Keratinocyte (primary cell): ENCODE results near the gene SH3PXD2A.

Experiments used
- EZH2 ChIP-seq: IDR thresholded peaks from one replicate; pipeline ENCODE4 v1.6.1; 2012; ENCODE audit warnings: inconsistent platforms, mild to moderate bottlenecking, low read length, moderate library complexity
- TF ChIP-seq, protein P1 (sequence below), 3 experiments: IDR thresholded peaks in 1 of 3; conservative IDR thresholded peaks in 1 of 3; optimal IDR thresholded peaks in 1 of 3; 2 replicates in 2 of 3; 3 replicates in 1 of 3; pipeline versions ENCODE3 to v1.5.1; 2011; ENCODE audit warnings: low read length in 3 of 3, mild to moderate bottlenecking in 3 of 3, moderate library complexity in 2 of 3, control low read depth in 1 of 3, inconsistent platforms in 1 of 3; ENCODE audit not compliant: insufficient read depth in 2 of 3; ENCODE audit errors: extremely low read depth in 1 of 3

DNA sequence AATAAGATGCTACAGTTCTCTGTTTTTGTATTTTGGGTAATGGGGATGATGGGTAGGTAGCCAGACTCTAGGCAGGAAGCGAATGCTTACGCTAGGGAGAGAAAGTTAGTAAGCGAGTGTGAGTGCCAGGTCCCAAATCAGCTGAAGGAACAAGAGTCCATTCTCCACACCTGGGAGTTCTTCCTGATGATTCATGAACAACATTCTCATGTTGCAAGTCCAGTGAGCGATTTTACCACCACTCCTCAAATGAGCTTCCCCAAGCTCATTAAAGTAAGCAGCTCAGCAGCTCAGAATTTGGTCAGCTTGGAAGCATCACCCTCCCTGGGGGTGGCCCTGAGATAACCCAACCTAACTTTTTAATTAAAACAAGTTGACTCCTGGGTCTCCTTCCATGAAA lies 27.3 kb downstream of the SH3PXD2A start:
- no peak for TF ChIP-seq EZH2
- TF ChIP-seq, protein P1, sequence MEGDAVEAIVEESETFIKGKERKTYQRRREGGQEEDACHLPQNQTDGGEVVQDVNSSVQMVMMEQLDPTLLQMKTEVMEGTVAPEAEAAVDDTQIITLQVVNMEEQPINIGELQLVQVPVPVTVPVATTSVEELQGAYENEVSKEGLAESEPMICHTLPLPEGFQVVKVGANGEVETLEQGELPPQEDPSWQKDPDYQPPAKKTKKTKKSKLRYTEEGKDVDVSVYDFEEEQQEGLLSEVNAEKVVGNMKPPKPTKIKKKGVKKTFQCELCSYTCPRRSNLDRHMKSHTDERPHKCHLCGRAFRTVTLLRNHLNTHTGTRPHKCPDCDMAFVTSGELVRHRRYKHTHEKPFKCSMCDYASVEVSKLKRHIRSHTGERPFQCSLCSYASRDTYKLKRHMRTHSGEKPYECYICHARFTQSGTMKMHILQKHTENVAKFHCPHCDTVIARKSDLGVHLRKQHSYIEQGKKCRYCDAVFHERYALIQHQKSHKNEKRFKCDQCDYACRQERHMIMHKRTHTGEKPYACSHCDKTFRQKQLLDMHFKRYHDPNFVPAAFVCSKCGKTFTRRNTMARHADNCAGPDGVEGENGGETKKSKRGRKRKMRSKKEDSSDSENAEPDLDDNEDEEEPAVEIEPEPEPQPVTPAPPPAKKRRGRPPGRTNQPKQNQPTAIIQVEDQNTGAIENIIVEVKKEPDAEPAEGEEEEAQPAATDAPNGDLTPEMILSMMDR (optimal IDR thresholded peaks at IDR 0.05 in 1 of 3, IDR thresholded peaks at IDR 0.05 in 1 of 3, conservative IDR thresholded peaks at IDR 0.05 in 1 of 3; ENCODE audit: extremely low read depth in 1 of 3, insufficient read depth in 2 of 3, low read length in 3 of 3): no peak
